ENCODE measurements around the gene CRACR2A.

CRACR2A gene

GRCh38 chr12:3644104-3644503 lies 108.8 kb downstream of the CRACR2A start:
- TF ChIP-seq CTCF (IDR thresholded peaks at IDR 0.05; ENCODE audit: low read depth, low read length, missing control alignments) = no peak
- H3K4me3 ChIP-seq (ENCODE audit: low read depth, low read length) = no peak overlapping the region
- DNase-seq (ENCODE audit: low read depth) = no peak

GRCh38 chr12:3641428-3642018 lies 111.4 kb downstream of the CRACR2A start:
- no peak for TF ChIP-seq CTCF (IDR thresholded peaks at IDR 0.05; ENCODE audit: low read depth, low read length, missing control alignments)
- H3K4me3 ChIP-seq (ENCODE audit: low read depth, low read length) = no peak overlapping the region
- no peak for DNase-seq (ENCODE audit: low read depth)

- H3K4me3 ChIP-seq (ENCODE audit: low read depth, low read length) = no peak overlapping the region
- TF ChIP-seq CTCF (IDR thresholded peaks at IDR 0.05; ENCODE audit: low read depth, low read length, missing control alignments) = no peak
These were observed 116.6 kb downstream of the CRACR2A start for GRCh38 chr12:3636328-3636727.

GRCh38 chr12:3634348-3634747 lies 118.6 kb downstream of the CRACR2A start:
- H3K4me3 ChIP-seq (ENCODE audit: low read depth, low read length) = no peak overlapping the region
- DNase-seq (ENCODE audit: low read depth) = no peak
- TF ChIP-seq CTCF (IDR thresholded peaks at IDR 0.05; ENCODE audit: low read depth, low read length, missing control alignments) = no peak

More at GRCh38 chr12:3636328-3636727, 116.6 kb downstream of the CRACR2A start:
- DNase-seq (ENCODE audit: low read depth) = no peak

GRCh38 chr12:3633396-3633795 lies 119.5 kb downstream of the CRACR2A start:
- TF ChIP-seq CTCF (IDR thresholded peaks at IDR 0.05; ENCODE audit: low read depth, low read length, missing control alignments) = no peak
- no peak overlapping the region for H3K4me3 ChIP-seq (ENCODE audit: low read depth, low read length)
- DNase-seq (ENCODE audit: low read depth) = no peak

GRCh38 chr12:3632754-3633153 lies 120.2 kb downstream of the CRACR2A start:
- DNase-seq (ENCODE audit: low read depth) = no peak
- TF ChIP-seq CTCF (IDR thresholded peaks at IDR 0.05; ENCODE audit: low read depth, low read length, missing control alignments) = no peak
- H3K4me3 ChIP-seq (ENCODE audit: low read depth, low read length) = no peak overlapping the region

GRCh38 chr12:3632256-3632655 lies 120.7 kb downstream of the CRACR2A start:
- no peak for DNase-seq (ENCODE audit: low read depth)
- no peak overlapping the region for H3K4me3 ChIP-seq (ENCODE audit: low read depth, low read length)
- no peak for TF ChIP-seq CTCF (IDR thresholded peaks at IDR 0.05; ENCODE audit: low read depth, low read length, missing control alignments)
